Epithelial cell of proximal tubule (primary cell): ENCODE data around the gene PLCD3. TPM values are rescaled to one million over a fixed set of nuclear protein-coding genes. Genes with fewer than 3 reads are reported as not detected.

ENCODE experiments used
- DNase-seq: peaks from one replicate; pipeline ENCODE4 v3.0.0-alpha.2; 2011; ENCODE audit warnings: low read depth
- H3K4me3 ChIP-seq: 2 replicates; pipeline ENCODE4 v1.5.1; 2011; ENCODE audit warnings: low read depth, mild to moderate bottlenecking, low read length
- total RNA-seq: library from RNA; depleted of rRNA; stranded (reverse); fragments of >200 nt; gene quantifications from 2 replicates; pipeline ENCODE4 v1.2.3, GENCODE V29; 2015
- TF ChIP-seq, protein P1 (sequence below): conservative IDR thresholded peaks from 2 replicates; pipeline ENCODE4 v1.5.1; 2012; ENCODE audit warnings: low read depth, mild to moderate bottlenecking, low read length

Gene PLCD3
- total RNA-seq, 1 donor from 2014 or later: 107 TPM

DNA sequence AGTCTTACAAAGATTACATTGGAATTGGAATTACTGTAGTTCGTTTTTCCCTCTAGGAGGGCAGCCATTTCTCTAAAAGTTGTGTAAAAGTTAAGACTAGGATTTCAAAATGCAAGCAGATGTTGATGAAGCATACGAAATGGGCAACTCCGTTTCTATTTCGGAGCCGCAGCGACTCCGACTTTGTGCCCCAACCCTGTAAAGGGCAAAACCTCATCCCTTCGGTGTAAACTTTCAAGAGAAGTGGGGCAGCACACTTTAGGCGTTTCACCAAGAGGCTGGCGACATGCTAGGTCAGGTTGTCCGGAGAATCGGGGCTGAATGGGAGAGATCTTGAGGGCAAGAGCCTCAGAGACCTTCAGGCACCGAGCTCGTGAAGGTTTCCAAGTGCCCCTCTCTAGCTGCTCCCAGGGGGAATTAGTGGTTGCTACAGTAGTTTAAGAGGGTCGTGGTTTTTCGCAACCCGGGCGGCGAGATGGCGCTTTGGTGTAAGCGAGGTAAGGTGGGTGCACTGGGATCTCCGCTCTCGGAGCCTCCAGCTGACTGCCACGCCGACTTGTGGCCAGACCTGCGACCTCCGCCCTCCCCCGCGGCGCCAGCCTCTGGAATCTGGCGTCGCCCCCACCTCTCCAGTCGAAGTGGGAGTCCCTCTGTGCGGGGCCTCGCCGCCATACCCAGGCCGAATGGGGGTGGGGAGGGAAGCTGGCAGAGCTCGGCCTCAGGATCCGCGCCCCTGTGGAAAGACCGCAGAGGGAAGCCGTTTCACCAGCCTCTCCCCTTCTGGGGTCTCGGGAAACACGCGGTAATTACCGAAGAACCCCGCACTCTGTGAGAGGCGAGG, 28.4 kb upstream of the PLCD3 start:
- DNase-seq: no peak
- TF ChIP-seq, protein P1, sequence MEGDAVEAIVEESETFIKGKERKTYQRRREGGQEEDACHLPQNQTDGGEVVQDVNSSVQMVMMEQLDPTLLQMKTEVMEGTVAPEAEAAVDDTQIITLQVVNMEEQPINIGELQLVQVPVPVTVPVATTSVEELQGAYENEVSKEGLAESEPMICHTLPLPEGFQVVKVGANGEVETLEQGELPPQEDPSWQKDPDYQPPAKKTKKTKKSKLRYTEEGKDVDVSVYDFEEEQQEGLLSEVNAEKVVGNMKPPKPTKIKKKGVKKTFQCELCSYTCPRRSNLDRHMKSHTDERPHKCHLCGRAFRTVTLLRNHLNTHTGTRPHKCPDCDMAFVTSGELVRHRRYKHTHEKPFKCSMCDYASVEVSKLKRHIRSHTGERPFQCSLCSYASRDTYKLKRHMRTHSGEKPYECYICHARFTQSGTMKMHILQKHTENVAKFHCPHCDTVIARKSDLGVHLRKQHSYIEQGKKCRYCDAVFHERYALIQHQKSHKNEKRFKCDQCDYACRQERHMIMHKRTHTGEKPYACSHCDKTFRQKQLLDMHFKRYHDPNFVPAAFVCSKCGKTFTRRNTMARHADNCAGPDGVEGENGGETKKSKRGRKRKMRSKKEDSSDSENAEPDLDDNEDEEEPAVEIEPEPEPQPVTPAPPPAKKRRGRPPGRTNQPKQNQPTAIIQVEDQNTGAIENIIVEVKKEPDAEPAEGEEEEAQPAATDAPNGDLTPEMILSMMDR: peak; percentile 22
- peak overlapping the region; percentile 99 for H3K4me3 ChIP-seq

DNA sequence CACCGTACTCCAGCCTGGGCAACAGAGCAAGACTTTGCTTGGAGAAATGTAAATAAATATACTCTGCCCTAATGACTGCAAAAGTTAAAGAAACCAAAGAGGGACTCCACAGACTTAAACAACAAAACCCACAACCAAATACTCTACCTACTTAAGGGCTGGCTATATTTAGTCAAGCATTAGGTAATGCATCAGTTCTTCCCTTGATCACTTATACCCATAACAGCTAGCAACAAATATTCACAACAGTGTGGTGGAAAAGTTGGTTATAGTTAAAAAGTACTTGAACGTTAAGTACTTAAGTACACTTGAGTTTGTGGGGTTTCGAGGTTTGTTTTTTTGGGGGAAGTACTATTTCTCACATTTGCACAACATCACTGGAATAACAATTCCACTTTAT, 23.9 kb upstream of the PLCD3 start:
- no peak for DNase-seq
- no peak overlapping the region for H3K4me3 ChIP-seq
- TF ChIP-seq, protein P1: no peak

DNA sequence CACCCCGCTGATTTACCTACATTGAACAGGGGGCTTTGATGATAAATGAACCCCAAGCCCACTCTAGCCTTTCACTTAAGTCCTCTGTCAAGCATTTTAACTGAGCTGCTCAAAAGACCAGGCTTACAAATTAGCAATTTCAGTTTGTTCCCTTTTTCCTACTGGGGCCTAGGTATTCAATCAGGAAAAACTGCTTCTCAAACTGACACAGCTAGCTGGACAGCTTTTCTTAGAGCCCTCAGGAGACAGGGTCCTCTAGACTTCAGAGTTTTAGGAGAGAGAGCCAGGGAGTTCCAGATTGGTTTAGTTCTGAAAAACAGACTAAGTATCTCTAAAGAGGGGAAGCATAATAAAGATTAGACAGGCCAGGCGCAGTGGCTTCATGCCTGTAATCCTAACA, 23.2 kb upstream of the PLCD3 start:
- no peak for DNase-seq

DNA sequence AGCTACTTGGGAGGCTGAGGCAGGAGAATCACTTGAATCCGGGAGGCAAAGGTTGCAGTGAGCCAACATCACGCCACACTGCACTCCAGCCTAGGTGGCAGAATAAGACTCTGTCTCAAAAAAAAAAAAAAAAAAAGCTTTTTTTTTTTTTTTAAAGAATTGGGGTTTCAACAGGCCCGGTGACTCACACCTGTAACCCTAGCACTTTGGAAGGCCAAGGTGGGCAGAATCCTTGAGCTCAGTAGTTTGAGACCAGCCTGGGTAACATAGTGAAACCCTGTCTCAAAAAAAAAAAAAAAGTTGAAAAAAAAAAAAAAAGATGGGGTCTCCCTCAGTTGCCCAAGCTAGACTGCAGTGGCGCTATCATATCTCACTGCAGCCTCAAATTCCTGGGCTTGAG, 22.7 kb upstream of the PLCD3 start:
- no peak for DNase-seq
- TF ChIP-seq, protein P1: no peak
- no peak overlapping the region for H3K4me3 ChIP-seq

More for the DNA sequence above, 23.2 kb upstream of the PLCD3 start:
- H3K4me3 ChIP-seq: no peak overlapping the region
- TF ChIP-seq, protein P1: no peak

DNA sequence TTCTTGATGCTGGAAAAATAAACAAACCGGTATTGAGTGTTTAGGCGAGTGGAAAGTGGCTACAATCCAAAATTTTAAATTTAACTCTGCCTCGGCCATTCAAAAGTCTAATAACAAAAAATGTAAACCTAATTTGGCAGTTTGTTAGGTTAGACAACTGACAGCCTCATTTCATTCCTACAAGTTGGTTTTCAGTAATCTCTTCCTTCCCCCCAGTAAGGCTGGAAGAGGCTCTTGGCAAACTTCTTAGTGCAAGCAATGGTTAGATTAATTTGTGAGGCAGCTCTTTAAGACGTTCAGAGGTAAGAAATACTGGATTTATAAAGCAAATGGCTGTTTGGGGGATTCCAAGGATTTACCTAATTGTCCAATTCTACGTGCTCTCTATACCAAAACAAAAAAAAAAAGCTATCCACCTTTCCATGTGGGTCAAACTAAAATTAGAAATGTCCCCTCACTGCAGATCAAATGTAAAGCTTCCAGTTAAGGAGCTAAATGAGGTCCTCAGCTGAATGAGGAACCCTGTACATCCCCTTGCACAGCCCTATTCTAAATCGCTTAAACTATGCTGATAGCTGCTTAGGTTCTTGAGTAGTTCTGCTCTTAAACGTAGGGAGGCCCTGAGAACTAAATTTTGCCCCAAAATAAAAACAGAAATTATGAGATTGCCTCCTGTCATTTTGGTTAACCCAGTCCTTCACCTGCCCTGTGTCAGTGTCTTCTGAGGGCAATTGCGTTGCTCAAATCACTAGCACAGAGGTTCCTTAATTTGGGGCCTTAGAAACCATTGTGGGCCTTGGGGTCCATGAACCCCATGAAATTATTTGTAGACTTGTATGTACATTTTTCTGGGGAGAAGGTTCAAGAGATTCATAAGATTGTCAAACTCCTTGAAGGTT, 18.8 kb upstream of the PLCD3 start:
- DNase-seq: no peak
- H3K4me3 ChIP-seq: peak overlapping the region; percentile 88
- TF ChIP-seq, protein P1: no peak

DNA sequence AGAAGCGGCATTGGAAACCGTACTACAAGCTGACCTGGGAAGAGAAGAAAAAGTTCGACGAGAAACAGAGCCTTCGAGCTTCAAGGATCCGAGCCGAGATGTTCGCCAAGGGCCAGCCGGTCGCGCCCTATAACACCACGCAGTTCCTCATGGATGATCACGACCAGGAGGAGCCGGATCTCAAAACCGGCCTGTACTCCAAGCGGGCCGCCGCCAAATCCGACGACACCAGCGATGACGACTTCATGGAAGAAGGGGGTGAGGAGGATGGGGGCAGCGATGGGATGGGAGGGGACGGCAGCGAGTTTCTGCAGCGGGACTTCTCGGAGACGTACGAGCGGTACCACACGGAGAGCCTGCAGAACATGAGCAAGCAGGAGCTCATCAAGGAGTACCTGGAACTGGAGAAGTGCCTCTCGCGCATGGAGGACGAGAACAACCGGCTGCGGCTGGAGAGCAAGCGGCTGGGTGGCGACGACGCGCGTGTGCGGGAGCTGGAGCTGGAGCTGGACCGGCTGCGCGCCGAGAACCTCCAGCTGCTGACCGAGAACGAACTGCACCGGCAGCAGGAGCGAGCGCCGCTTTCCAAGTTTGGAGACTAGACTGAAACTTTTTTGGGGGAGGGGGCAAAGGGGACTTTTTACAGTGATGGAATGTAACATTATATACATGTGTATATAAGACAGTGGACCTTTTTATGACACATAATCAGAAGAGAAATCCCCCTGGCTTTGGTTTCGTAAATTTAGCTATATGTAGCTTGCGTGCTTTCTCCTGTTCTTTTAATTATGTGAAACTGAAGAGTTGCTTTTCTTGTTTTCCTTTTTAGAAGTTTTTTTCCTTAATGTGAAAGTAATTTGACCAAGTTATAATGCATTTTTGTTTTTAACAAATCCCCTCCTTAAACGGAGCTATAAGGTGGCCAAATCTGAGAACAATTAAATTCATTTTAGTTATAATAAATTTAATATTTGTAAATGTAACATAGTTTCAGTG, 17.7 kb upstream of the PLCD3 start:
- H3K4me3 ChIP-seq: peak overlapping the region; percentile 88
- TF ChIP-seq, protein P1: no peak
- DNase-seq: no peak
